ES-I3 (cell line): ENCODE data around the gene CATSPER4.

Experiments used
- H3K36me3 ChIP-seq: 2 replicates; pipeline ENCODE4 v1.6.1; 2013; ENCODE audit warnings: mild to moderate bottlenecking, low read length, control low read depth, moderate library complexity; ENCODE audit not compliant: insufficient read depth
- H3K4me1 ChIP-seq: 2 replicates; pipeline ENCODE4 v1.6.1; 2013; ENCODE audit warnings: mild to moderate bottlenecking, control low read depth, low read length; ENCODE audit not compliant: insufficient read depth
- H3K9ac ChIP-seq: 2 replicates; pipeline ENCODE4 v1.6.1; 2013; ENCODE audit warnings: low read depth, mild to moderate bottlenecking, low read length, moderate library complexity
- H3K9me3 ChIP-seq: 2 replicates; pipeline ENCODE4 v1.6.1; 2013; ENCODE audit warnings: mild to moderate bottlenecking, low read length, moderate library complexity; ENCODE audit not compliant: control insufficient read depth, insufficient read depth

CATSPER4 gene

DNA sequence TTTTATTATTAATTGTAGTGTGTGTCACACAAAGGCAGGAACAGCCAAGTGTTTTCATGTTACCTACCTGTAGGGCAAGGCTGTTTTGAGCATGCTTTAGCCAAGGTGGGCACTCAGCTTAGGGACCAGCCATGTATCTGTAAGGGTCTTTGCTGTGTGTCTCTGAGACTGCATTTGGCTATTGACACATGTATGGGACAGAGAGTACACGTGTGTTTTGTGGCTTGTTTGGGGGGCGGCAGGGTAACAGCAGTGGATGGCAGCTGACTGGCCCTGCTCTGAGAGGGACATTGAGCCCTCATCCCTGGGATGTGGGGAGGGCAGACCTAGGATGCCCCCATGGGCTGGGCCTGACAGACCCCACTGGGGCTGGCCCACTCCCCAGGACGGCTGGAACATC is 6.9 kb downstream of the CATSPER4 start:
- Histone ChIP-seq H3K36me3 (no peaks in the 10 kb centered on the region), H3K9ac (no peak overlapping the region), H3K9me3 (no peaks in the 10 kb centered on the region), H3K4me1 (peaks cover 3% of the 10 kb centered on the region; the same call in 1 of the 2 replicates)

GRCh38 chr1:26197813-26198212 is 7.4 kb downstream of the CATSPER4 start:
- Histone ChIP-seq H3K4me1 (peaks cover 3% of the 10 kb centered on the region; the same call in 1 of the 2 replicates), H3K36me3 (no peaks in the 10 kb centered on the region), H3K9me3 (no peaks in the 10 kb centered on the region), H3K9ac (no peak overlapping the region)

DNA sequence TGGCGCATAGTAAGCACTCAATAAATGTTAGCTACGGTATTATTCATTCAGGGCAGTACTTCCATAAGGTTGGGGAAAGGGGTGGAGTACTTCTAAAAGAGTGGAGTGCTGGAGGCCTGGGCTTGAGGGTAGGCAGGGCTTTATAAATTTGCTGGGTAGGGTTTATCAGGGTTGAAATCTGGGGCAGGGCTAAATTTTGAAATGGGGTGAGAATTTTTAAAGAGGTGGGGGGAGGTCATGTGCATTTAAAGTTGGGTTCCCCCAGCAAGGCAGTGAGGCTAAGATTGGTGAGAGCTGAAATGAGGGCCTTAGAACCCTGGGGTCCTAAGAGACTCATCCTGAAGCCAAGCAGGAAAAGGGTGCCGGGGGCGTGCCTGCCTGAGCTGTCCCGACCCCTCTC is 10.0 kb downstream of the CATSPER4 start:
- Histone ChIP-seq H3K4me1 (peaks cover 11% of the 10 kb centered on the region; the same call in 1 of the 2 replicates), H3K36me3 (no peaks in the 10 kb centered on the region), H3K9me3 (no peaks in the 10 kb centered on the region), H3K9ac (peak overlapping the region; percentile 43; the same call in 1 of the 2 replicates)

DNA sequence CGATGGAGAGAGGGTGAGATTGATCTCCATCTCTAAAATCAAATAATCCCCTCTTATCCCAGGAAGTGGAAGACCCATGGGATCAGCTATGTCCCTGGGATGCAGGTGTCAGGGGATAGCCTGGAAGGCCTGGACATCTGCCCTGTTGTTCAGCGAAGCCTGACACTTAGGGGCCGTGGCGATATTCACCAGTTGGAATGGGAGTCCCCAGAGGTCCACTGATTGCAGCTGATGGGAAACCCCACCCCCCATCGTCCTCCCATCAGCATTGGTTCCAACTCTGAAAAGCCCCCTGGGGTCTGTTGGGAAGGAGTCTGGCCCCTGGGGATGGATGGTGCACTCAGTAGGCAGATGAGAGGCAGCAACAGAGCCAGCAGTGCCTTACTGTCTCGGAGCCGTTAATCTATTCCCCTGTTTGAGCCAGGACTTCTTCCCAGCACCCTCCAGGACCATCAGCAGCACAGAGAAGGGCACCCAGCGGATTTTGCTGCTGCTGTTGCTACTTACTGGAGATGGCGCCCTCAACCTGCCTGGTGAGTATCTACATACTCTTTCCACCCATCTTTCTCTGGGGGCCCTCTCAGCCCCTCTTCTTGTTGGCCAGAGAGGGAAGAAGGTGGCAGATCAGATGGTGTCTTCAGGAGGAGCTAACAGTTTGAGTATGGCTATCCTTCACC is 13.4 kb downstream of the CATSPER4 start:
- H3K9me3 ChIP-seq: no peaks in the 10 kb centered on the region
- peaks cover 7% of the 10 kb centered on the region; the same call in 1 of the 2 replicates for H3K4me1 ChIP-seq
- no peaks in the 10 kb centered on the region for H3K36me3 ChIP-seq
- H3K9ac ChIP-seq: no peak overlapping the region

DNA sequence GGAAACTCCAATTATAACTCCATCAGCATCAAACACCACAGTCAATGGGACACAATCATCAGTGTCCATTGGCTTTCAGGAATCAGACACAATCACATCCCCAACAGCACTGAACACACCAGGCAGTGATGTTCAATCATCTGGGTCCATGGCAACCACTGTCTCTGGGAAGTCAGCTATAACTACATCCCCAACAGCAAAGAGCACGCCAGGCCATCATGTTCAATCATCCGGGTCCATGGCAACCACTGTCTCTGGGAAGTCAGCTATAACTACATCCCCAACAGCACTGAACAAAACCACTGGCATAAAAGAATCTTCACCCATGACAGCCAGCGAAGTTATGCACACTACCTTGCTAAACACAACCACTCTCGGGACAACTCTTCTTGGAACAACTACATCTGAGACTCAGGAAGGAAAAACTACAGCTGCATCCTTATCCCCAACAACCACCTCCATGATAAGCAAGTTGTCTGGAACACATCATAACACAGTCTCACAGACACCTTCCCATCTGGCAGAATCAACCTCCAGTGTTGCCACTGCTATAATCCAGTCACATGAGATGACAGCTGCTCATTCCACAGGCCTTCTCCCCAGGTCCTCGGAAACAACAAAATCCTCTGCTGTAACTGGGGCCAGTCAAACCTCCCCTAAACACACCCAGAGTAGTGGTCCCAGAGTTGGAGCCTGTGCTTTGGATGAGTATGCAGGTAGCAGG is 19.9 kb downstream of the CATSPER4 start:
- H3K9me3 ChIP-seq: no peaks in the 10 kb centered on the region
- no peaks in the 10 kb centered on the region for H3K36me3 ChIP-seq
- H3K4me1 ChIP-seq: no peaks in the 10 kb centered on the region
- H3K9ac ChIP-seq: no peak overlapping the region

DNA sequence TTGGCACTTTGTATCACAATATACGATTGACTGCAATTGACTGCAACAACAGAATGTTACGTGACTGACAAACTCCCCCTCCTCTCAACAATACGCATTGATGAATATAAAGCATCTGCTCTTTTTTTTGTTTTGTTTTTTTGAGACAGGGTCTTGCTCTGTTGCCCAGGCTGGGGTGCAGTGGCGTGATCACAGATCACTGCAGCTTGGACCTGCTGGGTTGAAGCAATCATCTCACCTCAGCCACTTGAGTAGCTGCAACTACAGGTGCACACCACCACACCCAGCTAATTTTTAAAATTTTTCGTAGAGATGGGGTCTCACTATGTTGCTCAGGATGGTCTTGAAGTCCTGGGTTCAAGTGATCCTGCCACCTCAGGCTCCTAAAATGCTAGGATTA is 22.3 kb downstream of the CATSPER4 start:
- Histone ChIP-seq H3K9ac (no peak overlapping the region), H3K9me3 (no peaks in the 10 kb centered on the region), H3K36me3 (no peaks in the 10 kb centered on the region), H3K4me1 (no peaks in the 10 kb centered on the region)

DNA sequence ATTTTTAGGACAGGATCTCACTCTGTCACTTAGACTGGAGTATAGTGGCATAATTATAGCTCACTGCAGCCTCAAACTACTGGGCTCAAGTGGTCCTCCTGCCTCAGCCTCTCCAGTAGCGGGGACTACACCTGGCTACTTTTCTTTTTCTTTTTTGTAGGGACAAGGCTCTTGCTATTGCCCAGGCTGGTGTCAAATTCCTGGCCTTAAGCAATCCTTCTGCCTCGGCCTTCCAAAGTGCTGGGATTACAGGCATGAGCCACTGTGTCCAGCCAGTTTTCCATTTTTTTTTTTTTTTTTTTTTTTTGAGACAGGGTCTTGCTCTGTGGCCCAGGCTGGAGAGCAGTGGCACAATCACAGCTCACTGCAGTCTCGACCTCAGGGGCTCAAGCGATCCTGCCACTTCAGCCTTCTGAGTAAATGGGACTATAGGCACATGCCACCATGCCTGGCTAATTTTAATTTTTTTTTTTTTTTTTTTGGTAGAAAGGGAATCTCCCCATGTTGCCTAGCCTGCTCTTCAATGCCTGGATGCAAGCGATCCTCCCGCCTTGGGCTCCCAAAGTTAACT is 23.0 kb downstream of the CATSPER4 start:
- Histone ChIP-seq H3K36me3 (no peaks in the 10 kb centered on the region), H3K4me1 (no peaks in the 10 kb centered on the region), H3K9ac (no peak overlapping the region), H3K9me3 (no peaks in the 10 kb centered on the region)

- no peaks in the 10 kb centered on the region for H3K36me3 ChIP-seq
- H3K9me3 ChIP-seq: no peaks in the 10 kb centered on the region
- H3K4me1 ChIP-seq: no peaks in the 10 kb centered on the region
- no peak overlapping the region for H3K9ac ChIP-seq
These were observed 24.8 kb downstream of the CATSPER4 start for GRCh38 chr1:26215246-26215645.

- no peaks in the 10 kb centered on the region for H3K9me3 ChIP-seq
These were observed 28.6 kb downstream of the CATSPER4 start for GRCh38 chr1:26218906-26219494.

GRCh38 chr1:26220199-26220912 is 30.0 kb downstream of the CATSPER4 start:
- H3K9ac ChIP-seq: no peak overlapping the region
- H3K36me3 ChIP-seq: no peaks in the 10 kb centered on the region
- H3K4me1 ChIP-seq: no peaks in the 10 kb centered on the region
- H3K9me3 ChIP-seq: no peaks in the 10 kb centered on the region

More at GRCh38 chr1:26218906-26219494, 28.6 kb downstream of the CATSPER4 start:
- Histone ChIP-seq H3K4me1 (no peaks in the 10 kb centered on the region), H3K9ac (no peak overlapping the region), H3K36me3 (no peaks in the 10 kb centered on the region)

DNA sequence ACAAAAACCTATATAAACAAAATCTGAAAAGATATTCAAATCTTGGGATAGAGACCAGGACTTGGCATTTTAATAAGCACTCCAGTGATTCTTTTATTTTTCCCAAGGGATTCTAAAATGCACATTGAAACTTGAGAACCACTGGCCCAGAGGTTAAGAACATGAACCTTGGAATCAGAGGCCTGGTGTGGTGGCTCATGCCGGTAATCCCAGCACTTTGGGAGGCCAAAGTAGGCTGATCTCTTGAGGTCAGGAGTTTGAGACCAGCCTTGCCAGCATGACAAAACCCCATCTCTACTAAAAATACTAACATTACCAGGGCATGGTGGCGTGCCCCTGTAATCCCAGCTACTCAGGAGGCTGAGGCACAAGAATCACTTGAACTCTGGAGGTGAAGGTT is 30.7 kb downstream of the CATSPER4 start:
- Histone ChIP-seq H3K36me3 (no peaks in the 10 kb centered on the region), H3K9ac (no peak overlapping the region), H3K4me1 (no peaks in the 10 kb centered on the region), H3K9me3 (no peaks in the 10 kb centered on the region)

DNA sequence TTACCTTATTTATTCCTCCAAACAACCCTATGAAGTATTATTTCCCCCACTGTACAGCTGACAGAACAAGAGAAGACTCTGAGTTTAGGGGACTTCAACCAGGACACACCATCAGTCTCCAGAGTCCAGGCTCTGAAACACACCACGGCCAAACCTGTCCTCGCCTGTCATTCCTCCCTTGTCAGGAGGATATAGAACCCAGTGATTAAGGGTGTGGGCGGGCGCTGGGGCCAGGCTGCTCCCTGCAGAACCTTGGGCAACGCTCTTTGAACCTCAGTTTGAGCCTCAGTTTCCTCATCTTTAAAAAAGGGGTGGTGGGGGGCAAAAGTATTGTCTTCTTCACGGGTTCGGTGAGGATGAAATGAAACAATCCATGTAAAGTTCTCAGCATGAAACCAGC is 34.2 kb downstream of the CATSPER4 start:
- no peaks in the 10 kb centered on the region for H3K9me3 ChIP-seq
- peak overlapping the region; percentile 79; the same call in 1 of the 2 replicates for H3K9ac ChIP-seq
- no peaks in the 10 kb centered on the region for H3K4me1 ChIP-seq
- no peaks in the 10 kb centered on the region for H3K36me3 ChIP-seq

- no peaks in the 10 kb centered on the region for H3K36me3 ChIP-seq
- H3K9ac ChIP-seq: peak overlapping the region; percentile 79
- no peaks in the 10 kb centered on the region for H3K4me1 ChIP-seq
- H3K9me3 ChIP-seq: no peaks in the 10 kb centered on the region
These were observed 34.8 kb downstream of the CATSPER4 start for GRCh38 chr1:26225033-26225831.
